H1 (cell line): ENCODE measurements around the gene ZNF648. TPM values are rescaled to one million over a fixed set of nuclear protein-coding genes. Genes with fewer than 3 reads are reported as not detected.
A peak's percentile ranks its signal among the peaks of the same experiment; 100 is the strongest.

Experiments
- CTCF ChIA-PET: fragments of 300-600 bp; sonication (Branson Sonifier 250); formaldehyde crosslinking; loops from one replicate; lab custom pipeline; 2021; ENCODE audit not compliant: partially characterized antibody; lab: Charles Lee
- POLR2A ChIA-PET: fragments of 300-600 bp; sonication (Branson Sonifier 250); formaldehyde crosslinking; loops from one replicate; lab custom pipeline; 2021; ENCODE audit warnings: inconsistent platforms; ENCODE audit not compliant: partially characterized antibody; lab: Charles Lee
- DNase-seq, 2 experiments: peaks; one replicate each; pipeline versions ENCODE4 v3.0.0 to v3.0.0-alpha.2; 2010 to 2022; ENCODE audit warnings: low spot score in 2 of 2, low read depth in 1 of 2, mixed read lengths in 1 of 2
- FAIRE-seq: peaks from 2 replicates; lab custom pipeline; 2011; peaks lifted over from hg19 to GRCh38; lab: Jason Lieb, UNC
- H2AFZ ChIP-seq: 2 replicates; pipeline ENCODE4 v1.8.1; 2012; ENCODE audit warnings: low read length, inconsistent platforms
- H2AK5ac ChIP-seq: 2 replicates; pipeline ENCODE4 v1.6.1; 2013; ENCODE audit warnings: low read depth, low read length
- H2BK120ac ChIP-seq: replicated peaks from 2 replicates; pipeline ENCODE3; 2013; ENCODE audit warnings: low read depth, low read length, inconsistent platforms
- H2BK12ac ChIP-seq: 2 replicates; pipeline ENCODE4 v1.6.1; 2013; ENCODE audit warnings: low read depth, low read length
- H2BK15ac ChIP-seq: 2 replicates; pipeline ENCODE4 v1.6.1; 2013; ENCODE audit warnings: low read length
- H2BK20ac ChIP-seq: 2 replicates; pipeline ENCODE4 v1.6.1; 2013; ENCODE audit warnings: low read length
- H2BK5ac ChIP-seq: 2 replicates; pipeline ENCODE4 v1.6.1; 2013; ENCODE audit warnings: low read depth, low read length
- H3K14ac ChIP-seq: 2 replicates; pipeline ENCODE4 v1.6.1; 2013; ENCODE audit warnings: inconsistent platforms; ENCODE audit not compliant: insufficient read length
- H3K18ac ChIP-seq: 2 replicates; pipeline ENCODE4 v1.6.1; 2013; ENCODE audit warnings: low read length; ENCODE audit errors: extremely low read depth
- H3K23ac ChIP-seq: 2 replicates; pipeline ENCODE4 v1.6.1; 2013; ENCODE audit warnings: inconsistent platforms; ENCODE audit not compliant: insufficient read length
- H3K23me2 ChIP-seq: 2 replicates; pipeline ENCODE4 v1.6.1; 2013; ENCODE audit warnings: low read depth, low read length
- H3K27ac ChIP-seq: 2 replicates; pipeline ENCODE4 v1.6.1; 2011; ENCODE audit warnings: low read depth, low read length, inconsistent platforms
- H3K27me3 ChIP-seq, 4 experiments: replicated peaks in 1 of 4; 1 replicate in 1 of 4; 2 replicates in 3 of 4; pipeline versions ENCODE4 v1.6.1 to v1.8.1; 2011 to 2013; ENCODE audit warnings: low read length in 3 of 4, mild to moderate bottlenecking in 3 of 4, inconsistent platforms in 2 of 4, mixed read lengths in 2 of 4, moderate library complexity in 1 of 4; ENCODE audit not compliant: control insufficient read depth in 3 of 4, insufficient read depth in 3 of 4; ENCODE audit errors: extremely low read depth in 1 of 4
- H3K36me3 ChIP-seq, 4 experiments: 2 replicates each; pipeline versions ENCODE4 v1.6.1 to v1.8.1; 2011 to 2013; ENCODE audit warnings: mild to moderate bottlenecking in 4 of 4, low read length in 3 of 4, moderate library complexity in 2 of 4, control low read depth in 1 of 4, inconsistent platforms in 1 of 4; ENCODE audit not compliant: insufficient read depth in 4 of 4, control insufficient read depth in 2 of 4
- H3K4ac ChIP-seq: replicated peaks from 2 replicates; pipeline ENCODE3; 2013; ENCODE audit warnings: low read length, low read depth, mixed read lengths, inconsistent platforms; ENCODE audit not compliant: insufficient read length
- H3K4me1 ChIP-seq, 4 experiments: replicated peaks in 1 of 4; 1 replicate in 1 of 4; 2 replicates in 3 of 4; pipeline versions ENCODE4 v1.6.1 to v1.8.1; 2011 to 2013; ENCODE audit warnings: low read length in 3 of 4, inconsistent platforms in 2 of 4, mixed read lengths in 1 of 4; ENCODE audit not compliant: insufficient read depth in 4 of 4, control insufficient read depth in 3 of 4
- H3K4me2 ChIP-seq, 2 experiments: 2 replicates each; pipeline versions ENCODE4 v1.6.1 to v1.8.1; 2011 to 2013; ENCODE audit warnings: low read depth in 2 of 2, low read length in 2 of 2, control low read depth in 1 of 2, inconsistent platforms in 1 of 2, mild to moderate bottlenecking in 1 of 2; ENCODE audit not compliant: insufficient read depth in 1 of 2
- H3K4me3 ChIP-seq, 4 experiments: fragments of 200-600, 300-600 bp in 1 of 4; sonication (generic), shearing (Covaris generic), sonication (Bioruptor Twin) in 1 of 4; 2 replicates each; pipeline versions ENCODE4 v1.5.1 to v1.8.1; 2011 to 2016; ENCODE audit warnings: low read length in 4 of 4, low read depth in 3 of 4, control low read depth in 2 of 4, inconsistent platforms in 2 of 4, mild to moderate bottlenecking in 2 of 4, mixed read lengths in 1 of 4, moderate library complexity in 1 of 4; ENCODE audit not compliant: insufficient read depth in 2 of 4; ENCODE audit errors: extremely low read depth in 1 of 4
- H3K56ac ChIP-seq: replicated peaks from 2 replicates; pipeline ENCODE3; 2013; ENCODE audit warnings: low read depth, mild to moderate bottlenecking, mixed read lengths, low read length, inconsistent platforms; ENCODE audit not compliant: insufficient read length
- H3K79me1 ChIP-seq: 2 replicates; pipeline ENCODE4 v1.6.1; 2013; ENCODE audit warnings: low read depth, low read length, control low read depth
- H3K79me2 ChIP-seq, 2 experiments: 2 replicates each; pipeline versions ENCODE4 v1.6.1 to v1.8.1; 2012 to 2013; ENCODE audit warnings: low read length in 2 of 2, mild to moderate bottlenecking in 2 of 2, inconsistent platforms in 1 of 2; ENCODE audit not compliant: insufficient read depth in 2 of 2, control insufficient read depth in 1 of 2
- H3K9ac ChIP-seq, 4 experiments: replicated peaks in 1 of 4; 1 replicate in 1 of 4; 2 replicates in 3 of 4; pipeline versions ENCODE4 v1.6.1 to v1.8.1; 2011 to 2013; ENCODE audit warnings: low read depth in 3 of 4, low read length in 3 of 4, control low read depth in 2 of 4, mild to moderate bottlenecking in 2 of 4, moderate library complexity in 2 of 4, inconsistent platforms in 1 of 4; ENCODE audit errors: extremely low read depth in 1 of 4
- H3K9me3 ChIP-seq, 2 experiments: 2 replicates each; pipeline versions ENCODE4 v1.6.1 to v1.8.1; 2012 to 2013; ENCODE audit warnings: mild to moderate bottlenecking in 2 of 2, moderate library complexity in 2 of 2, control low read depth in 1 of 2, inconsistent platforms in 1 of 2, low read depth in 1 of 2, low read length in 1 of 2, mixed read lengths in 1 of 2; ENCODE audit not compliant: insufficient read depth in 2 of 2
- H4K20me1 ChIP-seq, 2 experiments: replicated peaks in 1 of 2; 2 replicates each; pipeline versions ENCODE3 to v1.8.1; 2011 to 2013; ENCODE audit warnings: inconsistent platforms in 2 of 2, low read length in 2 of 2, mild to moderate bottlenecking in 1 of 2; ENCODE audit not compliant: insufficient read depth in 2 of 2, control insufficient read depth in 1 of 2
- H4K5ac ChIP-seq: 2 replicates; pipeline ENCODE4 v1.6.1; 2013; ENCODE audit warnings: low read length, low read depth, mixed read lengths, inconsistent platforms; ENCODE audit not compliant: insufficient read length
- H4K8ac ChIP-seq: 2 replicates; pipeline ENCODE4 v1.8.0; 2013; ENCODE audit warnings: mild to moderate bottlenecking, moderate library complexity, low read length, inconsistent platforms; ENCODE audit not compliant: insufficient read depth; ENCODE audit errors: extremely low read depth
- H4K91ac ChIP-seq: replicated peaks from 2 replicates; pipeline ENCODE3; 2013; ENCODE audit warnings: low read length, mixed read lengths, inconsistent platforms; ENCODE audit not compliant: insufficient read length
- BCL11A ChIP-seq, 2 experiments: IDR thresholded peaks; one replicate each; pipeline ENCODE4 v1.6.1; 2011; ENCODE audit warnings: low read depth in 2 of 2, low read length in 2 of 2, mild to moderate bottlenecking in 2 of 2
- EP300 ChIP-seq, 2 experiments: IDR thresholded peaks; 1 replicate in 1 of 2; 2 replicates in 1 of 2; pipeline ENCODE4 v1.6.1; 2011 to 2012; ENCODE audit warnings: low read depth in 2 of 2, low read length in 2 of 2, mild to moderate bottlenecking in 2 of 2, borderline replicate concordance in 1 of 2, inconsistent platforms in 1 of 2, moderate library complexity in 1 of 2
- GABPA ChIP-seq: IDR thresholded peaks from 2 replicates; pipeline ENCODE4 v1.6.1; 2011; ENCODE audit warnings: mild to moderate bottlenecking, low read length, moderate library complexity, borderline replicate concordance; ENCODE audit not compliant: insufficient read depth
- JUN ChIP-seq: IDR thresholded peaks from 2 replicates; pipeline ENCODE4 v1.6.1; 2011; ENCODE audit warnings: low read depth, mild to moderate bottlenecking, improper control_type of control experiment, low read length
- SP2 ChIP-seq: IDR thresholded peaks from 2 replicates; pipeline ENCODE4 v1.6.1; 2012; ENCODE audit warnings: mild to moderate bottlenecking, low read length, inconsistent platforms
- WGBS, 2 experiments: shearing (Covaris generic) in 1 of 2; methylation state at CpG; one replicate each; pipeline versions ENCODE4 v1.1.6 to v1.1.7; 2013 to 2015; ENCODE audit warnings: low lambda C conversion rate in 2 of 2, mixed read lengths in 2 of 2, inconsistent platforms in 1 of 2, low coverage in 1 of 2, missing lambda C conversion rate in 1 of 2; ENCODE audit not compliant: insufficient replicate concordance in 2 of 2, insufficient coverage in 1 of 2, insufficient read length in 1 of 2; ENCODE audit errors: extremely low coverage in 1 of 2, missing lambda C conversion rate in 1 of 2; 5-methylcytosine and 5-hydroxymethylcytosine counted together
- polyA plus RNA-seq, 7 experiments: library from polyadenylated mRNA; depleted of rRNA in 3 of 7; stranded (reverse) in 5 of 7; unstranded in 2 of 7; fragments of >200 nt in 5 of 7; fragments of 200-250 nt in 2 of 7; gene quantifications; 1 replicate in 5 of 7; 2 replicates in 1 of 7; 4 replicates in 1 of 7; pipeline versions ENCODE4 v1.2.1 to v1.2.3, GENCODE V29; 2011 to 2013; ENCODE audit warnings: missing spikeins in 2 of 7, mixed read lengths in 2 of 7
- total RNA-seq: library from RNA; stranded (reverse); fragmentation: NEBNext Ultra II Directional; extraction: Animal tissue kit (Norgen Biotek cat#: 25700); gene quantifications from 2 replicates; pipeline ENCODE4 v1.2.1, GENCODE V29; 2021

ZNF648 gene
- total and polyA plus RNA-seq, 2 of the 8 experiments (the other 6 are each of a cell fraction or from before 2014, with no cell fraction given) = 0.20 to 0.53 TPM

GRCh38 chr1:182029002-182029378, 32.5 kb downstream of the ZNF648 start:
- H3K36me3 ChIP-seq = no peaks in the 10 kb centered on the region
- H2BK12ac ChIP-seq = no peak overlapping the region
- H3K18ac ChIP-seq = no peak overlapping the region
- H4K20me1 ChIP-seq = no peaks in the 10 kb centered on the region
- peak overlapping the region; percentile 80 to 89 for H3K4me2 ChIP-seq
- no peak overlapping the region for H2AK5ac ChIP-seq
- peak overlapping the region; percentile 91 for H3K56ac ChIP-seq
- no peak overlapping the region for H3K23ac ChIP-seq
- no peak for FAIRE-seq
- H3K4me3 ChIP-seq = peak overlapping the region; percentile 61 to 79 (median 74)
- ChIA-PET POLR2A (no interaction called here), CTCF (interaction anchor here (2.1 kb wide), 1 partner anchor 25 kb away, joined by 10 read pairs; no protein-coding TSS in a partner anchor)
- peak overlapping the region; percentile 34 for H2BK15ac ChIP-seq
- no peaks in the 10 kb centered on the region; a peak in 1 of 7 replicates for H3K27me3 ChIP-seq
- peaks cover 0 to 4% (median 2%) of the 10 kb centered on the region in 4 experiments; a peak in 3 of 7 replicates for H3K4me1 ChIP-seq
- no peaks in the 10 kb centered on the region for H3K9me3 ChIP-seq
- H3K79me1 ChIP-seq = no peaks in the 10 kb centered on the region
- no peak for DNase-seq
- H2BK5ac ChIP-seq = peak overlapping the region; percentile 89; the same call in 1 of the 2 replicates
- 28% methylated on average over 2 of the region's 2 CpGs; no CpG with 5 or more reads in 1 of the 2 experiments for WGBS, 2 experiments
- H3K14ac ChIP-seq = no peak overlapping the region
- no peak overlapping the region for H4K5ac ChIP-seq
- H4K91ac ChIP-seq = no peak overlapping the region
- H2BK20ac ChIP-seq = no peak overlapping the region
- 0 out of 2 replicates have a peak overlapping the region, but pooled peaks have one; percentile 34 for H2AFZ ChIP-seq
- H3K27ac ChIP-seq = peak overlapping the region; percentile 61
- peaks cover 7% of the 10 kb centered on the region; the same call in 1 of the 2 replicates for H3K23me2 ChIP-seq
- TF ChIP-seq EP300 (IDR thresholded peaks at IDR 0.05; ENCODE audit: borderline replicate concordance in 1 of 2, low read depth in 2 of 2, low read length in 2 of 2) (no peak), GABPA (no peak), BCL11A (IDR thresholded peaks at IDR 0.05; ENCODE audit: low read depth in 2 of 2, low read length in 2 of 2) (no peak), JUN (no peak), SP2 (no peak)
- H2BK120ac ChIP-seq = no peak overlapping the region
- peak overlapping the region; percentile 96; the same call in 1 of the 2 replicates for H4K8ac ChIP-seq
- peak overlapping the region; percentile 54 to 80 (median 77) for H3K9ac ChIP-seq
- H3K4ac ChIP-seq = peak overlapping the region; percentile 5
- no peaks in the 10 kb centered on the region for H3K79me2 ChIP-seq
